ENCODE data around the gene PTGES. TPM values are rescaled to one million over a fixed set of nuclear protein-coding genes. Genes with fewer than 3 reads are reported as not detected.

The PTGES gene
- total RNA-seq, 1 donor, result 8.7 TPM

DNA sequence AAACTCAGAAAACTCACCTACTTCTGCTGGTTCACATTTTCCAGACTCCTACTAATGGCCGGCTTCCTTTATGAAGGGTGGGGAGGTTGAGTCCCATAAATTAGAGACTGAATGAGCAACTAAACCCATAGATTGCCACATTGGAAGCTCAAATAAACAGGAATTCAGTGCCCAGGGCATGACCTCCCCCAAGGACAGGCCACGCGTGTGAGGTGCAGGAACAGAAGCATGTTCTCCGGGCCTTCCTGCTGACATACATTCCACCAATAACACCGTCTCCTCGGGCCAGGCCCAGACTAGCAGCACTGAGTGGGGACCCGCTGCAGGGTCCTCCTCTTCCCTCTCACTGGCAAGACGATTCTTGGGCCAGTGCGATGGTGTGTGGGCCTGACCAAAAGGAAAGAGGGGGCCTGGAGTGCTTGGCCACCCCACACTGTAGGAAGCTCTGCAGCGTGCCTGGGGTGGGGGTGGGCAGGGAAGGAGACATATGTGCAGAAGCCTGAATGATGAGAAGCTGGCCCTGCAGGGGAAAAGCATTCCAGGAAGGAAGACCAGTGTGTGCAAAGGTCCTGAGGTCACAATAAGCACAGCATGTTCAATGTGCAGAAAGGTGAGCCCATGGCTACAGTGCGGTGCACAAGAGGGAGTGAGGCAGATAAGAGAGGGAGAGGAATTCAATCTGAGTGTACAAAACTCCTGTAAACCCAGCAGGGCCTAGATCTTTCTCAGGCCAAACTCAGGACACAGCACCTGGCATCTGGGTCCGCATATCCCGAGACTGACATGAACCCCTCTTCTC is 12.0 kb downstream of the PTGES start:
- no peaks in the 10 kb centered on the region for H3K27me3 ChIP-seq (ENCODE audit: insufficient read depth, low read length)
- no peak overlapping the region for H3K4me3 ChIP-seq (ENCODE audit: low read length)
- H3K9me3 ChIP-seq (ENCODE audit: low read depth, low read length), result no peaks in the 10 kb centered on the region
- peaks cover 10% of the 10 kb centered on the region for H3K4me1 ChIP-seq (ENCODE audit: insufficient read depth, low read length)

DNA sequence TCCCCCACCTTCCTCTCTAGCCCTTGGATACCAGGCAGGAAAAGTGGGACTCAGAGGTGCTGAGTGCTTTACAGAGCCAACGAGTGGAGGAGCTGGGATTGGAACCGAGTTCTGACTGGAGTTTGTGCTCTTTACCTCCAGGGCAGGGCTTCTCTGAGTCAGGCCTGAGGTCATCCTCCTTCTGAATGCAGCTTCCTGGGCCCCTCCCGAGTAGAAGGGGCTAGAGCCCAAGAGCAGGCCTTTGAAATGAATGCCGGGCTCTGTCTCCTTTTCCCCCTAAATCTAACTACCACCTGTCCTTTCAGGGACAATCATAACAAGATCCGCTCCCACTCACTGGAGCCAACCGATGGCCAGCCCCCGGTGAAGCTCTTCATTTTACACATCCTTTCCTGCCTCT is 12.7 kb downstream of the PTGES start:
- no peaks in the 10 kb centered on the region for H3K27me3 ChIP-seq (ENCODE audit: insufficient read depth, low read length)
- peaks cover 10% of the 10 kb centered on the region for H3K4me1 ChIP-seq (ENCODE audit: insufficient read depth, low read length)
- H3K4me3 ChIP-seq (ENCODE audit: low read length), result no peak overlapping the region
- H3K9me3 ChIP-seq (ENCODE audit: low read depth, low read length), result no peaks in the 10 kb centered on the region

- Histone ChIP-seq H3K9me3 (ENCODE audit: low read depth, low read length) (no peaks in the 10 kb centered on the region), H3K4me1 (ENCODE audit: insufficient read depth, low read length) (peaks cover 10% of the 10 kb centered on the region), H3K4me3 (ENCODE audit: low read length) (no peak overlapping the region), H3K27me3 (ENCODE audit: insufficient read depth, low read length) (no peaks in the 10 kb centered on the region)
Observed at GRCh38 chr9:129739432-129739831, 13.4 kb downstream of the PTGES start.

DNA sequence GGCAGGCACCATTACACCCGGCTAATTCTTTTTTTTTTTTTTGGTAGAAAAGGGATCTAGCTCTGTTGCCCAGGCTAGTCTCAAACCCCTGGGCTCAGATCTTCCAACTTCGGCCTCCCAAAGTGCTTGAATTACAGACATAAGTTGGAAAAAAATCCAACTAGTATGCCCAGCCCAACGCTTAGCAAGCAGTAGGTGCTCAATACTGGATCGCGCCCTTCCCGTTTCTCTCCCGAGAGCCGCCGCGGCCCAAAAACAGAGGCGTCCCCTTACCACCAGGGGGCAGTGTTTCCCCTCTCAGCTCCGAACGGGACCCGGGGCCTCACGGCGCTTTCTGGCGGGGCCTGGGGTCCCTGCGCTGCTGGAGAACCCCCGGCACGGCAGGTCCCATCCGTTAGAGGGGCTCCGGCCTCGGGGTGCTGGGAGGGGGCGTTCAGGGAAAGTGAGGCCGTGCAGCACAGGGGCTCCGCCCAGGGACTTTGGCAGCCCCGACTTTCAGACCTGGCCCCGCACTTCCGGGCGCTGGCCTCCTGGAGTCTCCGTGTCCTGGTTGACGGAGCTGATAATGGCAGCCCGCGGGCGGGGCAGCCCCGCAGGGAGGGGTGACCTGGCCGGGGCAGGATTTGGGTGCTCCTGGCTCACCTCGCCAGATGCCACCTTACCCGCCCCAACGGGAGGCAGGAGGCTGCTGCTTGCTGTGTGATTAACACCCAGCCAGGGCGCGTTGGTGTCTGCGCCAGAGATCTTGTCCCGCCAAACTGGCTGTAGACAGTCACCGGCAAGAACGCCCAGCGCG is 15.2 kb downstream of the PTGES start:
- Histone ChIP-seq H3K4me1 (ENCODE audit: insufficient read depth, low read length) (peaks cover 10% of the 10 kb centered on the region), H3K27me3 (ENCODE audit: insufficient read depth, low read length) (no peaks in the 10 kb centered on the region), H3K4me3 (ENCODE audit: low read length) (peak overlapping the region; percentile 47), H3K9me3 (ENCODE audit: low read depth, low read length) (no peaks in the 10 kb centered on the region)

DNA sequence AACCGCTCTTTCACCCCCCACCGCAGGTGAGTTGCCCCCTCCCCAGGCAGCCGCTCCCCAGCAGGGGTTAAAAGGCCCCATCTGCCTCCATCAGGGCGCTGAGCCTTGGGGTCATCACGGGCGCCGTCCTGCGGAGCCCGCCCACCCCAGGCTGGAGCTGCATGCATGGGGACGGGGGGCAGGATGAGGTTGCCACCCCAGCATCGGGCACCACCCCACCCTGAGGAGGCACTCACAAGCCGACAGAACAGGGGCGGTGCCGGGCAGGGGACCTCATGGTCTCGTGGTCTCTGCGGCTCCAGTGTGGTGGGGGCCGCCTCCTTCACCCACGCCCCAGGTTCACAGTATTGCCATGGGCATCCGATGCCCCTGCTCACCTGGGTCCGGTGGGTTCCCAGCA is 16.5 kb downstream of the PTGES start:
- H3K4me1 ChIP-seq (ENCODE audit: insufficient read depth, low read length), result peaks cover 10% of the 10 kb centered on the region
- H3K27me3 ChIP-seq (ENCODE audit: insufficient read depth, low read length), result no peaks in the 10 kb centered on the region
- H3K4me3 ChIP-seq (ENCODE audit: low read length), result no peak overlapping the region
- no peaks in the 10 kb centered on the region for H3K9me3 ChIP-seq (ENCODE audit: low read depth, low read length)

GRCh38 chr9:129735546-129735945 is 17.3 kb downstream of the PTGES start:
- no peak overlapping the region for H3K4me3 ChIP-seq (ENCODE audit: low read length)
- peaks cover 10% of the 10 kb centered on the region for H3K4me1 ChIP-seq (ENCODE audit: insufficient read depth, low read length)
- H3K9me3 ChIP-seq (ENCODE audit: low read depth, low read length), result no peaks in the 10 kb centered on the region
- H3K27me3 ChIP-seq (ENCODE audit: insufficient read depth, low read length), result no peaks in the 10 kb centered on the region

GRCh38 chr9:129733632-129733953 is 19.2 kb downstream of the PTGES start:
- Histone ChIP-seq H3K27me3 (ENCODE audit: insufficient read depth, low read length) (no peaks in the 10 kb centered on the region), H3K9me3 (ENCODE audit: low read depth, low read length) (no peaks in the 10 kb centered on the region), H3K4me1 (ENCODE audit: insufficient read depth, low read length) (peaks cover 9% of the 10 kb centered on the region), H3K4me3 (ENCODE audit: low read length) (no peak overlapping the region)

GRCh38 chr9:129732946-129733631 is 19.8 kb downstream of the PTGES start:
- Histone ChIP-seq H3K27me3 (ENCODE audit: insufficient read depth, low read length) (no peaks in the 10 kb centered on the region), H3K9me3 (ENCODE audit: low read depth, low read length) (no peaks in the 10 kb centered on the region), H3K4me1 (ENCODE audit: insufficient read depth, low read length) (peaks cover 4% of the 10 kb centered on the region), H3K4me3 (ENCODE audit: low read length) (no peak overlapping the region)

- H3K4me3 ChIP-seq (ENCODE audit: low read length), result no peak overlapping the region
- no peaks in the 10 kb centered on the region for H3K27me3 ChIP-seq (ENCODE audit: insufficient read depth, low read length)
- no peaks in the 10 kb centered on the region for H3K4me1 ChIP-seq (ENCODE audit: insufficient read depth, low read length)
- H3K9me3 ChIP-seq (ENCODE audit: low read depth, low read length), result no peaks in the 10 kb centered on the region
Observed at GRCh38 chr9:129732100-129732499, 20.7 kb downstream of the PTGES start.

DNA sequence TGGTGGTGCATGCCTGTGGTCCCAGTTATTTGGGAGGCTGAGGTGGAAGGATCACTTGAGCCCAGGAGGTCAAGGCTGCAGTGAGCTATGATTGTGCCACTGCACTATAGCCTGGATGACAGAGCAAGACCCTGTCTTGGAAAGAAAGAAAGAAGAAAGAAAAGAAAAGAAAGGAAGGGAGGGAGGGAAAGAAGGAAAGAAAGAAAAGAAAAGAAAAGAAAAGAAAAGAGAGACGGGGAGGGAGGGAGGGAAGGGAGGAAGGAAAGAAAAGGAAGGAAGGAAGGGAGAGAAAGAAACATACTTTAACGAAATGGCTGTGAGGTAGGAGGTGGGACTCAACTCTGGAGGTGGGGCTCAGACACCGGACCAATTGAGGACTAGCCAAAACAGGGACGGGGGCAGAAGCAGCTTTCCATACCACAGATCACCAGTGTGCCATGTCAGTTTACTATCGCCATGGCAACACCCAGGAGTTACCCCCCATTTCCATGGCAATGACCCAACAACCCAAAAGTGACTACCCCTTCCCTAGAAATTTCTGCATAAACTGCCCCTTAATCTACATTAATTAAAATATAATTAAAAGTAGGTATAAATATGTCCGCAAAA is 21.3 kb downstream of the PTGES start:
- H3K4me3 ChIP-seq (ENCODE audit: low read length), result no peak overlapping the region
- H3K27me3 ChIP-seq (ENCODE audit: insufficient read depth, low read length), result no peaks in the 10 kb centered on the region
- peaks cover 3% of the 10 kb centered on the region for H3K4me1 ChIP-seq (ENCODE audit: insufficient read depth, low read length)
- no peaks in the 10 kb centered on the region for H3K9me3 ChIP-seq (ENCODE audit: low read depth, low read length)

DNA sequence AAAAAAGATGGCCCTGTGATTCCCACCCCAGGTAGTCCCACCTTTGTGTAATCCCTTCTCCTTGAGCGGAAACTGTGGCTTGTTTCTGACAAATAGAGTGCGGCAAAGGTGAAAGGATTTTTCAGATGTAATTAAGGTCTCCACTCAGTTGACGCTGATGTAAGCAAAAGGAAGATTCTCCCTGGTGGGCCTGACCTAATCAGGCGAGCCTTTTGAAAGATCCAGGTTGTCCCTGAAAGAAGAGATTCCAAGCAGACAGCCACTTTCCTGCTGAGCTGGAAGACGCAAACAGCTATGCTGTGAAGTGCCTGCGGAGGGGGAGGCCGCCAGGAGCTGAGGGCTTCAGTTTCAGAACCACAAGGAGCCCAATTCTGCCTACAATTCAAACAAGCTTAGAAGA is 24.1 kb downstream of the PTGES start:
- Histone ChIP-seq H3K27me3 (ENCODE audit: insufficient read depth, low read length) (no peaks in the 10 kb centered on the region), H3K4me3 (ENCODE audit: low read length) (no peak overlapping the region), H3K4me1 (ENCODE audit: insufficient read depth, low read length) (peaks cover 4% of the 10 kb centered on the region), H3K9me3 (ENCODE audit: low read depth, low read length) (no peaks in the 10 kb centered on the region)

DNA sequence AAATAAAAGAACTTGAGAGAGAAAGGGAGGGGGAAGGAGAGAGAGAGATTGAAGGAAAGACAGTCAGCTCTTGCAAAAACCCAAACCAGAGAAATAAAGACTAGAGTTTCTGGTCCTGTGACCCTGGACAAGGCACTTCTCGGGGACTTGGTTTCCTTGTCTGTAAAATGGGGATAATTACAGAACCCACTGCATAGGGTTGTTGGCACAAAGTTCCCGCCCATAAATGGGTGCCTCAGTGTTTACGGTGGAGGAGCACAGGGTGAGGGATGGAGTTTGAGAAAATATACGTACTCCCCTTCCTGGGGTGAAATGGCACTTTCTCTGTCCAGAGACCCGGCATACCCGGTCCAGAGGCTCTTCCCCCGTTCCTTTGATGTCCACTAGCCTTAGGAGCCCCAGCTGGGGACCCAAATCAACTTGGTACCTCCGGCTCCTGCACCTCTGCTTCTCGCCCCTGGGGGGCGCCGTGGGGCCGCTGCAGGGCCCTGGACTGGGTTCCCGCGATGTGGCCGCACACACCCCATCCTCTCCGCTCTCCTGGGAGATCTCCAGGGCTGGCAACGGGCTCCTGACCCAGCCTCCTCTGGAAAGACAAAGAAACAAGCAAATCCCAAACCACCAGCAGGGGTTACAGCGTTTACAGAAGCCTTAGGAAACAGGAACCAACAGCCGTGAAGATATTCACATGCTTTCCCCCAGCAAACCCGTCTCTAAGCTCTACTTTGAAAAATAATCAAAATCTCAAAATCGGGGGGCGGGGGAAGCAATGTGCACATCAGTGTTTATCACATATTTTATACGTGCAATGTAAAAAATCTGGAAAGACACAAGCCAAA is 26.3 kb downstream of the PTGES start:
- Histone ChIP-seq H3K4me3 (ENCODE audit: low read length) (no peak overlapping the region), H3K27me3 (ENCODE audit: insufficient read depth, low read length) (no peaks in the 10 kb centered on the region), H3K4me1 (ENCODE audit: insufficient read depth, low read length) (peaks cover 4% of the 10 kb centered on the region), H3K9me3 (ENCODE audit: low read depth, low read length) (no peaks in the 10 kb centered on the region)

DNA sequence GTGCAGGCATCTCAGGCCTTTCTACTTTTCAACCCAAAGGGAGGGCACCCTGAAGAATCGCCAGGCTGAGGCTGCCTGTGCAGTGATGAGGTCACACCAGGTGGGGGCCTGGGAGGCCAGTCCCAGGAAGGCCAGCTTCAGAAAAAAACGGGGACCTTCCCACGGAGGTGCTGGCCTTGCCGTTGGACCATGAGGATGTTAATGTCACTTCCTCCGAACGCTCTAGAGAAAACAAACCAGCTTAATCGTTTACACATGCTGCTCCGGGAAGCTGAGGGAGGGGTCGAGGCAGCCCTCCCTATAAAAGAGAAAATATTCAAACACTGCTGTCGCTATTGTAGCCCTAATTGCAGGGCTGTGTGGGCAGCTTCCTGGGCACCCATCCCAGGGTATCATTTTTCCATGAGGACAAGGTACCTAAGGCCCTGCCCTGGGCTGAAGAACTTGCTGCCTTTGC is 27.0 kb downstream of the PTGES start:
- Histone ChIP-seq H3K27me3 (ENCODE audit: insufficient read depth, low read length) (no peaks in the 10 kb centered on the region), H3K9me3 (ENCODE audit: low read depth, low read length) (no peaks in the 10 kb centered on the region), H3K4me3 (ENCODE audit: low read length) (no peak overlapping the region), H3K4me1 (ENCODE audit: insufficient read depth, low read length) (peaks cover 4% of the 10 kb centered on the region)

GRCh38 chr9:129724456-129725190 is 28.2 kb downstream of the PTGES start:
- H3K9me3 ChIP-seq (ENCODE audit: low read depth, low read length), result no peaks in the 10 kb centered on the region
- no peak overlapping the region for H3K4me3 ChIP-seq (ENCODE audit: low read length)
- peaks cover 4% of the 10 kb centered on the region for H3K4me1 ChIP-seq (ENCODE audit: insufficient read depth, low read length)
- H3K27me3 ChIP-seq (ENCODE audit: insufficient read depth, low read length), result no peaks in the 10 kb centered on the region
